ENCODE data around the gene LGI2. TPM values are rescaled to one million over a fixed set of nuclear protein-coding genes. Genes with fewer than 3 reads are reported as not detected.

LGI2 gene
- total RNA-seq, 6 experiments from 2014 or later: not detected

GRCh38 chr4:25063116-25063515 lies 32.4 kb upstream of the LGI2 start:
- Mint-ChIP-seq H3K36me3 (ENCODE audit: low read depth) (no peaks in the 10 kb centered on the region), H3K4me1 (ENCODE audit: low read depth) (peaks cover 9% of the 10 kb centered on the region; the same call in 1 of the 2 replicates), H3K9me3 (no peaks in the 10 kb centered on the region), H3K27ac (no peak overlapping the region), H3K27me3 (ENCODE audit: insufficient read depth) (peaks cover 20% of the 10 kb centered on the region), H3K4me3 (no peak overlapping the region)
- DNase-seq: no peak
- TF ChIP-seq CTCF (IDR thresholded peaks at IDR 0.05): no peak

DNA sequence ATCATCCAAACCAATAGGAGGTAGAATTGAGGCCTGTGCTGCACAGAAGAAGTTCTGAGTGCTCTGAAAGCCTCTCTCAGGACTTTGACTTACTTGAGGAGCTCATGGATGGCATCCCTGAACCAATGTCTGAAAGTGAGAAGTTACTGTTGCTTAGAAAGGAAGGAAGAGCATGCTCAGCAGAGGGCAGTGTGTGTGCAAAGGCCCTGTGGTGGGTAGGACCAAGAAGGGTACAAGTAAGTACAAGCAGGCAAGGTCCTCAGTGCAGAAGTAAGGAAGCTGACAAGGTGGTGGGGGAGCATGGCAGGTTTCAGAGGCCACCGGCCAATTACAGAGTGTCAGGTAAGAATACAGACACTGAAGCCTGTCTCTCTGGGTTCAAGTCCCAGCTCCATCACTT lies 31.4 kb upstream of the LGI2 start:
- peaks cover 21% of the 10 kb centered on the region for H3K27me3 Mint-ChIP-seq (ENCODE audit: insufficient read depth)
- H3K4me3 Mint-ChIP-seq: no peak overlapping the region
- TF ChIP-seq CTCF (IDR thresholded peaks at IDR 0.05): no peak
- peaks cover 9% of the 10 kb centered on the region; the same call in 1 of the 2 replicates for H3K4me1 Mint-ChIP-seq (ENCODE audit: low read depth)
- no peaks in the 10 kb centered on the region for H3K36me3 Mint-ChIP-seq (ENCODE audit: low read depth)
- H3K9me3 Mint-ChIP-seq: no peaks in the 10 kb centered on the region
- no peak for DNase-seq
- no peak overlapping the region for H3K27ac Mint-ChIP-seq

GRCh38 chr4:25061602-25062001 lies 30.9 kb upstream of the LGI2 start:
- no peak overlapping the region for H3K27ac Mint-ChIP-seq
- TF ChIP-seq CTCF (IDR thresholded peaks at IDR 0.05): no peak
- peaks cover 24% of the 10 kb centered on the region for H3K27me3 Mint-ChIP-seq (ENCODE audit: insufficient read depth)
- DNase-seq: no peak
- H3K36me3 Mint-ChIP-seq (ENCODE audit: low read depth): no peaks in the 10 kb centered on the region
- H3K4me3 Mint-ChIP-seq: no peak overlapping the region
- H3K9me3 Mint-ChIP-seq: no peaks in the 10 kb centered on the region
- H3K4me1 Mint-ChIP-seq (ENCODE audit: low read depth): peaks cover 9% of the 10 kb centered on the region; the same call in 1 of the 2 replicates

DNA sequence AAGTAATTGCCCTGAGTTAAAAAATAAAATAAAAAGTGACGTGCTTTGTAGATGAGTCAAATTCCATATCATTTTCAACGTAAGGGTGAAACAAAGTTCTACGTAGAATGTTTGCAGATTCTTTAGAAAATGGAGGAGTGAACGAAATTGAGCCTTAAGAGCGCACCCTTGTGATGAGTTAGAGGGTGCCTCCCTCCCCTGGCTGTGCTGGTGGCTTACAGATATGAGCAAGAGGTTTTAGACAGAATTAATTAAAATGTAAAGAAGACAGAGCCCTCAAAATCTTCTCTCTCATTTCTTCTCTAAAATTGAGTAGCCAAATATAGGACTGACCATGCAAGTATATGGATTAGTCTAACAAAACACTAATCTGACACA lies 30.2 kb upstream of the LGI2 start:
- TF ChIP-seq CTCF (IDR thresholded peaks at IDR 0.05): no peak
- no peaks in the 10 kb centered on the region for H3K36me3 Mint-ChIP-seq (ENCODE audit: low read depth)
- peak overlapping the region; percentile 17; the same call in 1 of the 2 replicates for H3K4me3 Mint-ChIP-seq
- peaks cover 24% of the 10 kb centered on the region for H3K27me3 Mint-ChIP-seq (ENCODE audit: insufficient read depth)
- H3K27ac Mint-ChIP-seq: peak overlapping the region; percentile 25; the same call in 1 of the 2 replicates
- peaks cover 9% of the 10 kb centered on the region; the same call in 1 of the 2 replicates for H3K4me1 Mint-ChIP-seq (ENCODE audit: low read depth)
- no peaks in the 10 kb centered on the region for H3K9me3 Mint-ChIP-seq
- no peak for DNase-seq

- DNase-seq: no peak
- Mint-ChIP-seq H3K27ac (peak overlapping the region; percentile 25; the same call in 1 of the 2 replicates), H3K36me3 (ENCODE audit: low read depth) (no peaks in the 10 kb centered on the region), H3K4me1 (ENCODE audit: low read depth) (peaks cover 9% of the 10 kb centered on the region; the same call in 1 of the 2 replicates), H3K27me3 (ENCODE audit: insufficient read depth) (peaks cover 23% of the 10 kb centered on the region), H3K9me3 (no peaks in the 10 kb centered on the region), H3K4me3 (peak overlapping the region; percentile 17; the same call in 1 of the 2 replicates)
- no peak for TF ChIP-seq CTCF (IDR thresholded peaks at IDR 0.05)
These were observed 29.7 kb upstream of the LGI2 start for GRCh38 chr4:25060241-25060962.
